ENCODE data around the gene EFCAB13.
"Not testable (repeated sequence)": the region's sequence is repeated elsewhere in the genome, so short reads cannot be mapped to it uniquely, and the experiment has no call there.

Gene EFCAB13

DNA sequence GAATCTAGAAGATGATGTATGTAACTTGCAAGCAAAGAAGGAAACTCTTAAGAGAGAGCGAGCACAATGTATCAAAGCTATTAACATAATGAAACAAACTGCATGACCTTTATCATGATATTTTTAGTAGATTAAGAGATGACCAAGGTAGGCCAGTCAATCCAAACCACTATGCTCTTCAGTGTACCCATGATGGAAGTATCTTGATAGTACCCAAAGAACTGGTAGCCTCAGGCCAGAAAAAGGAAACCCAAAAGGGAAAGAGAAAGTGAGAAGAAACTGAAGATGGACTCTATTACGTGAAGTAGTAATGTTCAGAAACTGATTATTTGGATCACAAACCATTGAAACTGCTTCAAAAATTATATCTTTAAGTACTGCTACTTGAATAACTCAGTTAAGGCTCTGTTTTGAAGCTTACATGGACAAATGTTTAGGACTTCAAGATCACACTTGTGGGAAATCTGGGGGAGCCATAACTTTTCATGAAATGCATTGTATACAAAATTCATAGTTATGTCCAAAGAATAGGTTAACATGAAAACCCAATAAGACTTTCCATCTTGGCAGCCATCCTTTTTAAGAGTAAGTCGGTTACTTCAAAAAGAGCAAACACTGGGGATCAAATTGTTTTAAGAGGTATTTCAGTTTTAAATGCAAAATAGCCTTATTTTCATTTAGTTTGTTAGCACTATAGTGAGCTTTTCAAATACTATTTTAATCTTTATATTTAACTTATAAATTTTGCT is 102.3 kb downstream of the EFCAB13 start:
- DNase-seq (ENCODE audit: low spot score) = not testable (repeated sequence)

DNA sequence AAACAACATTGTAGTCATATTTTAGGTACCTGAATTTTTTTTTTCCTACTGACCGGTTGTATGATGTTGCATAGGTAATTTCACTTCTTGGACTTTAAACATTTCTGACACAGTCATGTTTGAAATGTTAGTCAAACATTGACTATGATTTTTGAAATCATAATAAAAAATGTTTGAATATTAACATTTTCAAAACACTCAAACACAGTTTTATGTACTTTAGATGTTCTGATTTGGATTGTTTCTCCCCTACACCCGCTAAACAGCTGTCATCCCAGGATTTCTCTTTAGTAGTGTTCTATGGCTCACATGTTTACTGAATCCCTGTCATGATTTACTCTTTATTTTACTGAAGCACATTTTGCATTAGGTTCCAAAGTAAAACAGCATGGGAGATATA is 104.2 kb downstream of the EFCAB13 start:
- DNase-seq (ENCODE audit: low spot score) = no peak

DNA sequence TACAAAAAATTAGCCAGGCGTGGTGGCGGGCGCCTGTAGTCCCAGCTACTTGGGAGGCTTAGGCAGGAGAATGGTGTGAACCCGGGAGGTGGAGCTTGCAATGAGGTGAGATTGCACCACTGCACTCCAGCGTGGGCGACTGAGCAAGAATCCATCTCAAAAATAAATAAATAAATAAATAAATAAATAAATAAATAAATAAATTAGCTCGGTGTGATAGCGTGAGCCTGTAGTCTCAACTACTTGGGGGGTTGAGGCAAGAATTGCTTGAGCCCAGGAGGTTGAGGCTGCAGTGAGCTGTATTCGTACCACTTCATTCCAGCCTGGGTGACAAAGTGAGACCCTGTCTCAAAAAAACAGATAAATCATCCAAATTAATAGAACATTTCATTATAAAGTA is 108.5 kb downstream of the EFCAB13 start:
- not testable (repeated sequence) for DNase-seq (ENCODE audit: low spot score)

DNA sequence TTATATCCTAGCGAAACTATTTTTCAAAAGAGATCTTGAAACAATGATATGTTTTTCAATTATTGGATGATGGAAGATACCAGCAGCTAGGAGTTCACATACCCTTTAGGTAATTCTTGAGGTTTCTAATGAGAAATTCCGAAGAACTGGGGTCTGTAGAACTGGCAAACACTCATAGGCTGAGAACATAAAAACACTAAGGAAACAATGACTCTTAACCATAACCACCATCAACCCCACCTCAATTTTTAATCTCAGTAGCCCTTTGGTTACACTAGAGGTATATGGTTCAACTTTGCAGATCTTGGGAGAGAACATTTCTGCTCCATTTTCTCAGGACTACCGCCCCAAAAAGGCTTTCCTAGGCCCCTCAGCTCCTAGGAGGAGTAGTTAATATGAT is 141.4 kb downstream of the EFCAB13 start:
- no peak for DNase-seq (ENCODE audit: low spot score)

DNA sequence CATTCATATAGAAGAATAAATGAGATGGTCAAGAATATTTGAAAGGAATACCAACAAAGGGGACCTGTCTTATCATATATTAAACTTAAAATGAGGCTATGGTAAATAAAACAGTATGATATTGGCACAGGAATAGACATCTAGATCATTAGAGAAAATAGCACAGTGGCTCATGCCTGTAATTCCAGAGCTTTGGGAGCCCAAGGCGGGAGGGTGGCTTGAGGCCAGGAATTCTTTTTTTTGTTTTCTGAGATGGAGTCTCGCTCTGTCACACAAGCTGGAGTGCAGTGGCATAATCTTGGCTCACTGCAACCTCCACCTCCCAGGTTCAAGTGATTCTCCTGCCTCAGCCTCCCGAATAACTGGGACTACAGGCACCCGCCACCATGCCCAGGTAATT is 143.2 kb downstream of the EFCAB13 start:
- DNase-seq (ENCODE audit: low spot score) = not testable (repeated sequence)

DNA sequence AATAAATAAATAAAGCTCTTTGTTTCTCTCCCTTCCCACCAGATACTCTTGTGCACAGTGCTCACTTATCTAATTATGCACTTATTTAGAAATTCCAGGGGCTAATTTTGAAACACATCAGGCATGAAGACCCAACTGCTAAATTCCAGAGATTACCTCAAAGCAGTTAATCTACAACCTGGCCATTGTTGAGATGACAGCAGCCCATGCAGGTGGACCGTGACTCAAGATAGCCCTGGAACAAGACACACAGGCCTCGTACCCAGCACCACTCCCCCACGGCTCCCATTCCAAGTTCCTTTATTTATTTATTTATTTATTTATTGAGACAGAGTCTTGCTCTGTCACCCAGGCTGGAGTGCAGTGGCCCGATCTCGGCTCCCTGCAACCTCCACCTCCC is 147.1 kb downstream of the EFCAB13 start:
- no peak for DNase-seq (ENCODE audit: low spot score)

DNA sequence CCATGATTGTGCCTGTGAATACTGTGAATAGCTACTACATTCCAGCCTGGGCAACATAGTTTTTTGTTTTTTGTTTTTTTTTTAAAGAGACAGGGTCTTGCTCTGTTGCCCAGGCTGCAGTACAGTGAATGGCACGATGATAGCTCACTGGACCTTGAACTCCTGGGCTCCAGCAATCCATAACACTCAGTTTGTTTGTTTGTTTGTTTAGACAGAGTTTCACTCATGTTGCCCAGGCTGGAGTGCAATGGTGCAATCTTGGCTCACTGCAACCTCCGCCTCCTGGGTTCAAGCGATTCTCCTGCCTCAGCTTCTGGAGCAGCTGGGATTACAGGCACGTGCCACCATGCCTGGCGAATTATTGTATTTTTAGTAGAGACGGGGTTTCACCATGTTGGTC is 148.3 kb downstream of the EFCAB13 start:
- DNase-seq (ENCODE audit: low spot score) = not testable (repeated sequence)
